Ascending aorta (tissue), 2 donors: ENCODE results near the gene GALNT15. TPM values are rescaled to one million over a fixed set of nuclear protein-coding genes. Genes with fewer than 3 reads are reported as not detected.

Experiments used
- DNase-seq, 2 donors: peaks; one replicate each; pipeline ENCODE4 v3.0.0-alpha.2; 2019; ENCODE audit warnings: low spot score in 2 of 2
- H3K27ac ChIP-seq, 2 donors: fragments of 200-600 bp; sonication (generic); one replicate each; pipeline ENCODE4 v1.5.1; 2016 to 2017; ENCODE audit warnings: mild to moderate bottlenecking in 1 of 2
- H3K27me3 ChIP-seq: fragments of 200-600 bp; sonication (generic); one replicate; pipeline ENCODE4 v1.5.1; 2017
- H3K36me3 ChIP-seq, 2 donors: fragments of 200-600 bp; sonication (generic); one replicate each; pipeline ENCODE4 v1.5.1; 2016
- H3K4me1 ChIP-seq, 2 donors: fragments of 200-600 bp; sonication (generic); one replicate each; pipeline ENCODE4 v1.5.1; 2016 to 2017; ENCODE audit warnings: mild to moderate bottlenecking in 1 of 2
- H3K4me3 ChIP-seq, 2 donors: fragments of 200-600 bp; sonication (generic); one replicate each; pipeline ENCODE4 v1.5.1; 2016 to 2017; ENCODE audit warnings: mild to moderate bottlenecking in 1 of 2
- H3K9me3 ChIP-seq, 2 donors: fragments of 200-600 bp; sonication (generic); one replicate each; pipeline ENCODE4 v1.5.1; 2016
- intact Hi-C: fragments of 100-400 bp; cut with DNase I; formaldehyde crosslinking; loops from one replicate; pipeline ENCODE4 v1.15.1; 2023
- total RNA-seq: library from RNA; depleted of rRNA; stranded (reverse); fragments of >200 nt; gene quantifications from one replicate; pipeline ENCODE4 v1.1.0, GENCODE V29; 2016
- TF ChIP-seq, protein P1 (sequence below), 3 experiments: fragments of 200-600 bp in 2 of 3; fragments of 450-650 bp in 1 of 3; sonication (generic) in 2 of 3; IDR thresholded peaks; one replicate each; pipeline ENCODE4 v1.5.1; 2016 to 2019; ENCODE audit warnings: antibody characterized with exemption in 3 of 3, mild to moderate bottlenecking in 1 of 3, moderate library complexity in 1 of 3

GALNT15 gene
- total RNA-seq, 1 donor from 2014 or later: 222 TPM

DNA sequence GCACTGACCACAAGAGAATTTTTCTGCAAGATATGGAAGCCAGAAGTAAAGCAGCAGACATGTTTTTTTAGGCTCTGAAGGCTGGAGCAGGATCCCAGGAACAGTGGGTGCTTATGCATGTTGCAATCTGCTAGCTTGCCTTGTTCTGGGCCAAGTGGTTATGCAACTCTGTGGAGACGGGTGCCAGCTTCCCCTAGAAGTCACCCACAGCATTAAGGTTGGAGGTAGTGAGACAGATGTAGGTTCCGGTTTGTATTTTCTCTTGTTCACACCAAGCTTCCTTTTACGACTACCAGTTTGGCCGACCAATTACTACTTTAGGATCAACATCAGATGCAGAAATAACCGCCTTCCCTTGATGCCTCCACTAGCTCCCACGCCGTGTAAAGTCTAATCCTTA, 79.1 kb downstream of the GALNT15 start:
- Histone ChIP-seq H3K36me3 (peaks cover 0 to 2% of the 10 kb centered on the region in 2 donors), H3K4me1 (peaks cover 0 to 5% of the 10 kb centered on the region in 2 donors), H3K27me3 (no peaks in the 10 kb centered on the region), H3K4me3 (no peak overlapping the region), H3K9me3 (no peaks in the 10 kb centered on the region), H3K27ac (peak overlapping the region in 1 of 2 donors; percentile 17)
- DNase-seq: peak; percentile 37 to 81
- intact Hi-C loops: no loop called here
- TF ChIP-seq, protein P1, sequence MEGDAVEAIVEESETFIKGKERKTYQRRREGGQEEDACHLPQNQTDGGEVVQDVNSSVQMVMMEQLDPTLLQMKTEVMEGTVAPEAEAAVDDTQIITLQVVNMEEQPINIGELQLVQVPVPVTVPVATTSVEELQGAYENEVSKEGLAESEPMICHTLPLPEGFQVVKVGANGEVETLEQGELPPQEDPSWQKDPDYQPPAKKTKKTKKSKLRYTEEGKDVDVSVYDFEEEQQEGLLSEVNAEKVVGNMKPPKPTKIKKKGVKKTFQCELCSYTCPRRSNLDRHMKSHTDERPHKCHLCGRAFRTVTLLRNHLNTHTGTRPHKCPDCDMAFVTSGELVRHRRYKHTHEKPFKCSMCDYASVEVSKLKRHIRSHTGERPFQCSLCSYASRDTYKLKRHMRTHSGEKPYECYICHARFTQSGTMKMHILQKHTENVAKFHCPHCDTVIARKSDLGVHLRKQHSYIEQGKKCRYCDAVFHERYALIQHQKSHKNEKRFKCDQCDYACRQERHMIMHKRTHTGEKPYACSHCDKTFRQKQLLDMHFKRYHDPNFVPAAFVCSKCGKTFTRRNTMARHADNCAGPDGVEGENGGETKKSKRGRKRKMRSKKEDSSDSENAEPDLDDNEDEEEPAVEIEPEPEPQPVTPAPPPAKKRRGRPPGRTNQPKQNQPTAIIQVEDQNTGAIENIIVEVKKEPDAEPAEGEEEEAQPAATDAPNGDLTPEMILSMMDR (IDR thresholded peaks at IDR 0.05): no peak

DNA sequence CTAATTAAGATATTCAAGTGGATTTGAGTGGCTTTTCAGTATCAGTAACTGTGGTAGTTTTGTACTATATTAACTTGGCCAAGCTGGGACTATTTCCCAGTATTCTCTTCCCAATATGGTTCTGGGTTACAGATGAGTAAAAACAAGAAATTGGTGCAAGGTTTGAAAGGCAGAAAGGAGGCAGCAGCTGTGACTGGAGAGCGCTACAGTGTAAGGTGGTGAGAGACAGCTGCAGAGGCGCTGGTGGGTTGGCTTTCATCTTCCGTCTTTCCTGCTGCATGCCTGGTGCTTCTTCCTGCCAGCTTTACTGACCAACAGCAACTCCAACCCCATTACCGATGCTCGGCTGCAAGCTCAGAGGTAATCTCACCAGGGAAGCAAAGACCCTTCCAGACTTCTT, 80.4 kb downstream of the GALNT15 start:
- H3K27ac ChIP-seq: no peak overlapping the region
- DNase-seq: no peak
- H3K27me3 ChIP-seq: no peaks in the 10 kb centered on the region
- H3K4me1 ChIP-seq: peaks cover 0 to 5% of the 10 kb centered on the region in 2 donors
- intact Hi-C loops: no loop called here
- H3K4me3 ChIP-seq: no peak overlapping the region
- TF ChIP-seq, protein P1 (IDR thresholded peaks at IDR 0.05): no peak
- no peaks in the 10 kb centered on the region for H3K9me3 ChIP-seq
- peaks cover 11 to 15% of the 10 kb centered on the region in 2 donors for H3K36me3 ChIP-seq

DNA sequence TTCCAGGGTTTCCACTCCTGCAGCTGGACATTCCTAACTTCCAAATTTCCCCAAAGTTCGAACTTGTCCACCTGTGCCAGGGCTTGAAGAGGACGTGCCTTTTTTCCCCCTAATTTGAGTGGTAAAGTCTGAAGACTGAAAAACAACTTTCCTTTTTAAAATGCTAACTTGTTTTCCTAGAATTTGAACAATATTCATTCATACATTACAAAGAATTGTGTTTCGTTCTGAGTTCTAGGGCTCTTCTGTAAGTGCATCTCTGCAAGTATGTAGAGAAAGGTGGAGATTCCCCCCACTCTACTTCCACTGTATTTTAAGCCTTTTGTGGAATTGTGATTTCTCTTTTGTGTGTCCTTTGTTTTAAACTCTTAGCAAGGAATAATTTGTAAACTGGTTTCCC, 80.8 kb downstream of the GALNT15 start:
- Histone ChIP-seq H3K36me3 (peaks cover 13 to 19% of the 10 kb centered on the region in 2 donors), H3K4me3 (no peak overlapping the region), H3K9me3 (no peaks in the 10 kb centered on the region), H3K27me3 (no peaks in the 10 kb centered on the region), H3K4me1 (peaks cover 0 to 5% of the 10 kb centered on the region in 2 donors), H3K27ac (no peak overlapping the region)
- DNase-seq: no peak
- TF ChIP-seq, protein P1 (IDR thresholded peaks at IDR 0.05): no peak
- intact Hi-C loops: no loop called here

DNA sequence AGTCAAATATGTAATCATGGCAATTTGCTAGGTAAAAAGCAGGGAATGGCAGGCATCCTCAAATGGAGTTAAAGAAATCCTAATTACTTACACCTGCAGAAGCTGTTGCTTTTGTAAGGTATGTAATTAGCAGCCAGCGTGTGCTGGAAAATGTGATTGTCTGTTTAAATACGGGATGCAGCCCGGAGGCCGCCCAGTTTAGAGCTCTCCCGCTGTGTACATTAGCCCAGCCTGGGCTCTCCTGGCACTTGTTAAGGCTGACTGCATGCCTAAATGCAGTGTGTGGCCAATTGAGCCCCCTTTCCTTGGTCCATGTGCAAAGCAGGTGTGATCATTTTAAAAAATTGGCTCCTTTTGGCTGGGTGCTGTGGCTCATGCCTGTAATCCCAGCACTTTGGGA, 81.2 kb downstream of the GALNT15 start:
- TF ChIP-seq, protein P1 (IDR thresholded peaks at IDR 0.05): no peak
- no peaks in the 10 kb centered on the region for H3K27me3 ChIP-seq
- intact Hi-C loops: no loop called here
- no peak overlapping the region for H3K4me3 ChIP-seq
- H3K4me1 ChIP-seq: peaks cover 0 to 5% of the 10 kb centered on the region in 2 donors
- no peak overlapping the region for H3K27ac ChIP-seq
- no peaks in the 10 kb centered on the region for H3K9me3 ChIP-seq
- peaks cover 13 to 22% of the 10 kb centered on the region in 2 donors for H3K36me3 ChIP-seq
- no peak for DNase-seq

DNA sequence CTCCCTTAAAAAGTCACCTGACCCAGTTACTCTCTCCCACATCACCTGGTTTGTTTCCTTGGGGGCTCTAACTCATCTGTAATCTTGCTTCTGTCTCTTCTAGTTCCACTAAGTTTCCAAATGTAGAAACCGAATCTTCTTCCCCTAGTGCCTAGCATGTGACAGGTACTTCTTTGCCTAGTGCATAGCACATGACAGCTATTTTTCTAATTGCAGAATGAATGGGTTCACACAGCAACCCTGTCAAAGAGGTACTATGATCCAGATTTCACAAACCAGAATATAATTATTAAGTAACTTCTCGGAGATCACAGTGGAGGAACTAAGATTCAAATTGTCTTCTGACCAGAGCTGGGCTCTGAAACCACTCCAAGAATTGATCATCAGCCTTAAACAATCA, 82.8 kb downstream of the GALNT15 start:
- peaks cover 13 to 22% of the 10 kb centered on the region in 2 donors for H3K36me3 ChIP-seq
- H3K4me3 ChIP-seq: no peak overlapping the region
- intact Hi-C loops: no loop called here
- TF ChIP-seq, protein P1 (IDR thresholded peaks at IDR 0.05): no peak
- no peaks in the 10 kb centered on the region for H3K9me3 ChIP-seq
- H3K27me3 ChIP-seq: no peaks in the 10 kb centered on the region
- DNase-seq: no peak
- no peak overlapping the region for H3K27ac ChIP-seq
- peaks cover 0 to 5% of the 10 kb centered on the region in 2 donors for H3K4me1 ChIP-seq

DNA sequence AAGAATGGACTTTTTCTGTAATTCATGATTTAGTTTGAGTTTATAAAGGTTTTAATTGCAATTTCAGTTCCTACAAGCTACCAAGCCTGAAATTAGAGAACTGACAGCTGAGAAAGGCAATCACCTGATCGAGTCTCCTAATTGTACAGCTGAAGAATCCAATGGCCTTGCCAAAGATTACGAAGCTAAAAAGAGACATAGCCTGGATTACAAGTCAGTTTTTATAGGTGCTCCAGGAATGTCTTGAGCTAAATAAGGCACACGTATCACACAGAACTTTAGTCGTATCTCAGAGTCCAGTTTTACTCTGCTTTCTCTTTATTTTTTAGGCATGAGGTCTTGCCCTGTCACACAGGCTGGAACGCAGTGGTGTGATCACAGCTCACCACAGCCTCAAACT, 83.7 kb downstream of the GALNT15 start:
- intact Hi-C loops: no loop called here

More for the DNA sequence above, 83.7 kb downstream of the GALNT15 start:
- DNase-seq: no peak
- H3K27me3 ChIP-seq: no peaks in the 10 kb centered on the region
- no peak overlapping the region for H3K4me3 ChIP-seq
- no peak overlapping the region for H3K27ac ChIP-seq
- TF ChIP-seq, protein P1 (IDR thresholded peaks at IDR 0.05): no peak
- H3K4me1 ChIP-seq: peaks cover 0 to 8% of the 10 kb centered on the region in 2 donors
- no peaks in the 10 kb centered on the region for H3K9me3 ChIP-seq
- peaks cover 13 to 22% of the 10 kb centered on the region in 2 donors for H3K36me3 ChIP-seq
